Activated naive CD4-positive, alpha-beta T cell treated with Interleukin-2 at 50 U/mL for 16 hours (primary cell): ENCODE results near the gene TMEM191B.
"Not testable (repeated sequence)": the region's sequence is repeated elsewhere in the genome, so short reads cannot be mapped to it uniquely, and the experiment has no call there.

Experiments
- DNase-seq: peaks from one replicate; pipeline ENCODE4 v3.0.0-alpha.2; 2020

The TMEM191B gene

DNA sequence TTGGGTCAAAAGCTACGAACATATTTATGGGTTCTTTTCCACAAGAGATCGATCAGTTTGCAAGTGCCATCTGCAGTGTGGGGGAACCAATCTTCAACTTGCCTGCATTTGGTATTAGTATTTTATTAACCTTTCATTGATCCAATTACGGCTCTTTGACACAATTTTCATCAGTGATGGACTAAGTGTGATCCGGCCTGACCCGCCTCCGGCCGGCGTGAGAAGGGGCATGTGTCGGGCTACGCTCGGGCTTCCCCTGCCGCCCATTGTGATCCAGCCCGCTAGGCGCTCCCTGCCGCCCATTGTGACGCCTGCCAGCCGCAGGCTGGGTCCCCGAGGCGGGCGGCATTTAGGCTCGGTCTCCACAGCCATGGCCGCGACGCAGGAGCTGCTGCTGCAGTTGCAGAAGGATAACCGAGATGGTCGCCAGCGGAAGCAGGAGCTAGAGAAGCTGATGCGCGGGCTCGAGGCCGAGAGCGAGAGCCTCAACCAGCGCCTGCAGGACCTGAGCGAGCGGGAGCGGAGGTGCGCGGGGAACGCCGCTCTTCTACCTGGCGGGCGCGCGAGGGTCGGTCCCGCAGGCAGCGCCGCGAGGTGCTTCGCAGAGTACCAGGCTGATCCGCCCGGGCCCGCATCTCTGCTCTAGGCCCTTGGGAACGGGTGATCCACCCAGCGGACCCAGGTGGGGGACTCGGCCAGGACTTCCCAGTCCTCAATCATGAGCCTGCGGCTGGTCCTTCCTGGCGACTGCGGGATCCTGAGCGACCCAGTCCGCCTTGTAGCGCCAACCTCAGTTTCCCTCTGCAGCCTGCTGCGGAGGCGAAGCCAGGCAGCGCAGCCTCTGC lies at the start of gene TMEM191B:
Gene TMEM191B (plus strand): TSS at position 51 of the 845 bp plus-strand sequence. CDS start 179 bp downstream, at position 230.
- not testable (repeated sequence) for DNase-seq

DNA sequence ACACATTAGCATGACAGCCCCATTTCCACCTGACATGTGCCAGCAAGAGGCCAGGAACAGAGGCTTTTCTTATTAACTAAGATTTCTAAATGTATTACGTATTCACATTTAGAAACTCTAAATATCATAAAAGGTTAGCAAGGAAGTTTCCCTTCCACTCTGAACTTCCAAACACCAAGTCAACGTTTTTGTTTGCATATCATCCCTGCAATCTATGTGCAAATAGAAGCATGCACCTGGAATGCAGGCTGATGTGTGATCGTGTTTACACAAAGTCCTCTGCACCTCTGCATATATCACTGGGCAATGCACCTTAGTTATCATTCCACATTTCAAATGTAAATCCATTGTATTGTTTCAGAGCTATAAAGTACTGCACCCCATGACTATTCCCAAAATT lies 31.4 kb upstream of the TMEM191B start:
- DNase-seq: not testable (repeated sequence)

DNA sequence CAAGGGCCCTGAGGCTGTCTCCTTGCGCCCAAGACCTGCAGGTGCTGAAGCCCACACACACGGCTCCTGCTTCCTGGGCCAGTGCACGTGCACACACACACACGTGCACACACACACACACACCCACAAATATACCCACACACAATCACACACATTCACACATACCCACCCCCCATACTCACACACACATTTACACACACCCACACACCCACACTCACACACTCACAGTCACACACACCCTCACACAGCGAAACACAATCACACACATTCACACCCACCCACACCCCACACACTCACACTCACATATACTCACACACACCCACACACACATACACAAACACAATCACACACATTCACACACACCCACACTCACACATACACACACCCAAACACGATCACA lies 16.3 kb upstream of the TMEM191B start:
- not testable (repeated sequence) for DNase-seq

DNA sequence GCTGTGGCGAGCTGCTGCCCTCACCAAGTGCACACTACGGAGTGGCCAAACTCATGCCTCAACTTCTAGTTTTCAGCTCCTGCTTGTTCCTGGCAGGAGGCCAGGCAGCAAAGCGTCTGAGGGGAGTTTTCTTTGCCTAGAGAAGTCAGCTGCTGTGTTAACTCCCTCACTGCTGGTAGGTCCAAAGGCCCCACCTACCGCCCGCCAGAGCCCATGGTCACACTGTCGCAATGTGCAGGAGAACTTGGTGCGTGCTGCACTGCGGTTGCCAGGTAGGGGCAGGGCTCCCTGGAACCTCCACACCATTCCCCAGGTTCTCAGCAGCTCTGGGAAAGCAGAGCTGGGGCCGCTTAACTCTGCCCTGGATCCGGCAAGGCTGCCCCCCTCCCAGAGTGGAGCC lies 15.2 kb upstream of the TMEM191B start:
- not testable (repeated sequence) for DNase-seq

DNA sequence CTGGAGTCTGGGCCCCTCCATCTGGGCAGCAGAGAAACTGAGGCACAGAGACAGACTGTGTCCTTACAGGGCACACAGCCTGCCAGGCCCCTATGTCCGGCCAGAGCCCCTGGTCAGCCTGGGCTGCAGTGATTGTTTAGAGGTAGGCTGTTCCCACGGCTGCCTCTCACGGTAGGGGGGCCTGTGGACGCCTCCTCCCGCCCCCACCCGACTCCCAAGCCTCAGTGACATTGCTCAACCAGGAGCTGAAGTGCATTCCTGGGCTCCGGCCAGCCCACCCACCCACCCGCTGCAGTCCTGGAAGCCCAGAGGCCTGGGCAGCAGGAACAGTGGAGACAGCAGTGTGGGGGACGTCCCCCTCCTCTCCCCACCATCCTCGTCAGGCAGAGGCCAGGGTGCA lies 14.1 kb upstream of the TMEM191B start:
- DNase-seq: not testable (repeated sequence)

DNA sequence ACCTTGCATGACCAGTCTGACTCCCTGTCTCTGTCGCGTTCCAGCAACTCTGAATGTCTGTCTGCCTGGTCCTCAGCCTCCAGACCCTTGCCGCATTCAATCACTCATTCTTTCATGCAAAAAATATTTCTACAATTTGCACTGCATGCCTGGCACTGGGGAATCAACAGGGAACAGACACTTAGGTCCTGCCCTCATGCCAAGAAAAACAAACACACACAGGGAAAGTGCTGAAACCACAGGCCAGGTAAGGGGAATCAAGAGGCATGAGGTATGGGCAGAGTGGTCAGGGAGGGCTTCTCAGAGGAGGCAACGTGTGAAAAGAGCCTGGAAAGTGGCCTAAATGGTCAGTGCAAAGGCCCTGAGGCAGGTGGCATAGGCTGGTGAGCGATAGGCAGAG lies 9.5 kb upstream of the TMEM191B start, which contains the start of gene GGTLC3:
Gene GGTLC3 (minus strand): TSS at position 101 of the 400 bp plus-strand sequence. CDS start 264 bp downstream, outside the sequence.
- not testable (repeated sequence) for DNase-seq

DNA sequence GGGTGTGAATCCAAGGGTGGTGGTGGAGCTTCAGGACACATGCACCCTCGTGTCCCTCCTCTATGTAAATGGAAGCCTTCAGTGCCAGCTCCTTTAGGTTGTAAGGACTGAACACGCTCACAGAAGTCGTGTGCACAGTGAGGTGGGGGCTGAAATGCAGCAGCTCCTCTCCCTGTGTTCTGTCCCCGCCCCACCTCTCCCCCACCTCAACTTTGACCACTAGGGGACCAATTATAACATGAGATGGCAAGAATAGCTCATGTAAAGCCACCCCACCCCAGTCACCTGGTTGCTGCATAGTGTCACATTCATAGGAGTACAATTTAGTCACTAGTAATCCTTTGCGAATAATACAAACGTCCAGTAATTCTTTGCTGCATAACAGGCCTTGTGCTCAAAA lies 4.8 kb upstream of the TMEM191B start:
- DNase-seq: not testable (repeated sequence)

DNA sequence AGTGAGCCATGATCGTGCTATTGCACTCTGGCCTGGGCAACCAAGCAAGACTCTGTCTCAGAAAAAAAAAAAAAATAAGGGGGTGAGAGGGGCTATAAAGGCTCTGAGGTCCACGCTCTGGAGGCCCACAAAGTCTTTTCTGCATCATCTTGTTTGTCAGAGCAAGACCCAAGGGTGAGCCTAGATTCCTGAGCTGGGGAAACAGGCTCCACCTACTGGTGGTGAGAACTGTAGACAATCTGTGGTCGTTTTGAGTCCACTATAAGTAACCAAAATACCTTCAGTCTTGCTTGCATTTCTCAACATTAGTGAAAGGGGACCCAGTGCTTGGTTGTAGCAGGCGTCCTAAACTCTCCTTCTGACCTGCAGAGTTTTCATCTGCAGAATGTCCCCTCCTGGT lies 4.3 kb upstream of the TMEM191B start:
- not testable (repeated sequence) for DNase-seq

DNA sequence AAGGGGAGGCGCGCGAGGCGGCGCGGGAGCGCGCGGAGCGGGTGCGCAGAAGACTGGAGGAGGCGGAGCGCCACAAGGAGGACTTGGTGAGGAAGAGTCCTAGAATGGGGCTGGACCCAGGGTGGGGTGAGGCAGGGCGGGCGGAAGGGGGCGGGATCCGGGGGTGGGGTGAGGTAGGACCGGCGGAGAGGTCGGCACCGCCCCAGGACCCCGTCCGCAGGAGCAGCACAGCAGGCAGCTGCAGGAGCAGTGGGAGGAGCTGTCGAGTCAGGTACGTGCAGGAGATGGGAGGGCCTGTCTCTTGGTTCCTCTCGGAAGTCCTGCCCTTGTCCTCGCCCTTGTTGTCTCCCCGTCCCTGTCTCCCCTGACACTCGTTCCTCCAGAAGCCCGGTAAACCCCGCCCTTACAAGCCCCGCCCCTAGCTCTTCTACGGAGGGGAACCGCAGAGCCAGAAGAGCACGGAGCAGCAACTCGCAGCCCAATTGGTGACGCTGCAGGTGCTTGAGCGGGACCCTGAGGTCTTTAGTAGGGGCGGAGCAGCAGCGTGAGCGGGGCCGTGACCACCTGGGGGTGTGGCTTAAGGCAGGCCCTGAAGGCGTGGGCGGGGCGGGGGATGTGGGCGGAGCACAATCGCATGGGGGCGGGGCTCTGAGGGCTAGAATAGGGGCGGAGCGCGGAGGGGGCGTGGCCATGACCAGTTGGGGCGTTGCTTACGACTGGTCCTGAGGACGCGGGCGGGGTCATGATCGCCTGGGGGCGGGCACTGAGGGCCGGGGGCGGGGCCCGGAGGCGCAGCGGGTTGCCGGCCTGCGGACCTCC lies 1.2 kb downstream of the TMEM191B start:
- DNase-seq: peak; percentile 90

DNA sequence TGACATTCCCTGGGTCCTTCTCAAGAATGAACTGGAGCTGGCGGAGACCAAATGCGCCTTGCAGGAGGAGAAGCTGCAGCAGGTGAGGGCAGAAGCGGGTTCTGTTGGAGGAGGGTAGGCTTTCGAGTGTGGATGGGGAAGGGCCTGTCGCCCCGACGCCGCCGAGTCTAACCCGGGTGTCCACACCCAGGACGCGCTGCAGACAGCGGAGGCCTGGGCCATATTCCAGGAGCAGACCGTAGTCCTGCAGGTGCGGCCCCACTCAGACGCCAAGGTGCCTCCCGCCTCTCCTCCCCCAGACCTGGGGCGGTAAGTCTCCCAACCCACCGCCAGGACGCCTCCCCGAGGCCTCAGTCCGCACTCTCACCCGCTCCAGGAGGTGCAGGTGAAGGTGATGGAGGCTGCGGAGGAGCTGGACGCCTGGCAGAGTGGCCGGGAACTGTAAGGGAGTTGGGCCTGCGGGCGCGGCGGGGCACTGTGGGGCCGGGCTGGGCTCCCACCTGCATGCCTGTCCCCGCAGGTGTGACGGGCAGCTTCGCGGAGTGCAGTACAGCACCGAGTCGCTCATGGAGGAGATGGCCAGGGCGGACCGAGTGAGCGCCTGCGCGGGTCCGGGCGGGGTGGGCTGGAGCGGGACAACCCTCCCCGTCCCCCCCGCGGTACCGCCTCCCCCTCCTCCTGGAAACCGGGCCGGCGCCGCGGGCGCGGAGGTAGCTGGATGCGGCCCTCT lies 2.0 kb downstream of the TMEM191B start:
- not testable (repeated sequence) for DNase-seq

DNA sequence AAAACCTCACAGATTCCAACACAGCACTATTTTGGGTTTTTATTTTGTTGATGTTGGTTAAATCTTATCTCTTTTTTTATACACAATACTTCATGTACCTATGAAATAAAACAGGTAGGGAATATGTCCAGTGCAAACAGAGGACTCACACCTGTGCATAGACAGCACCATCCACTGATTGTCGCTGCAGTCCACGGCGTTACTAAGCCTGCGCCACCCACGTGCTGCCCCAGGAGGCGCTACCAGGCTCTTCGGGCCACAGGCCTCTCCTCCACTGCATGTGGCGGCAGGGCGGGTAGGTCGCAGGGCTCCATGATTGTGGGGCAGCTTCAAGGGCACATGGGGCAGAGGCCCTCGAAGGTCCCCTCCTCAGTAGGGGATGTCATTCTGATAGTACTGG lies 6.0 kb downstream of the TMEM191B start:
- DNase-seq: not testable (repeated sequence)

DNA sequence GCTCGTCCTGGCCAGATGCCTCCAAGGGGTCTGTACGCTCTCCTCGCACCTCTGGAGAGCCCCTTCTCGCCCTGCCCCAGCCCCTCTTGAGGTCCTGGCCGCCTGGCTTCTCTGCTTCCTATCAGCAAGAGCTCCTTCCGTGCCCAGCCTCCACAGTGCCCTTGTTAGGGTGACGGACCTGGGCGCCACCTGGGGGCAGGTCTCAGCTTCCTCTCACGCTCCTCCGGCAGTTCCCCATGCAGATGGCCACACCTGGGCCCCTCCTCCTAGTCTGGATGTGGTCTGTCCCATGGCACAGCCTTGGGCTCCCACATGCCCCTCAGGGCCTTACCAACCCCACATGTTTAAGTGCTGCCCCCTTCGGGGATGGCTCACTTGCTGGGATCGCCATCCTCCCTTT lies 6.7 kb downstream of the TMEM191B start:
- not testable (repeated sequence) for DNase-seq

DNA sequence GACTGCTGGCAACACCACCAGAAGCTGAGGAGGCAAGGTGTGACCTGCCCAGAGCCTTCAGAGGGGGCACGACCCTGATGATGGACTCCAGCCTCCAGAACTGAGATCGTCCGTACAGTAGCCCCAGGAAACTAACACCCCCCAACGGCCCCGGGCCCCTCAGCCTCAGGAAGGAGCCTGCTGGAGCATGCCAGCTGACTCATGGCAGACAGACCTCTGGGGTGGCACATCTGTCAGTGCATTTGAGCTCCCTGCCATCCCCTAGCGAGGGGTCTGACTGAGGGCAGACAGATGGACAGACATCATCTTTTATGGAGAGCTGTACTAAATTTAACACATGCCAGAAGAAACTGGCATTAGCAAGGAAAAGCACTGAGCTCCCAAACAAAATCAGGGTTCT lies 12.4 kb downstream of the TMEM191B start:
- not testable (repeated sequence) for DNase-seq

DNA sequence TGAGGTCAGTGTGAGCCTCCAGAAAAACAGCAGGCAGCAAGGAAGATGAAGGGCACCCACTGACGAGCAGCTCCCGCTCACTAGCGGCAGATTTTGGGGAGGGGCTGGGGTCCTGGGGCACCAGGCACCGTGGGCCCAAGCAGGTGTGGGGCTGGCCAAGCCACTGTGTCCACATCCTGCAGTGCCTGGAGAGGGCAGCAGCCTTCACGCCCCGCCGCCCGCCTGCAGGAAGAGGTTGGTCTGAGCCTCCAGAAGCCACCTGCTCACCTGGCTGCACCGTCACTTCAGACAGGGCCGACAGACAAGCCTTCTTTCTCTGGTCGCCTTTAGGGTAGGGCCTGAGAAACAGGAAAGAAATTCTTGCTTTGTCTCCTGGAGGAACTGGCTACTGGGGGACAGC lies 15.8 kb downstream of the TMEM191B start:
- not testable (repeated sequence) for DNase-seq

DNA sequence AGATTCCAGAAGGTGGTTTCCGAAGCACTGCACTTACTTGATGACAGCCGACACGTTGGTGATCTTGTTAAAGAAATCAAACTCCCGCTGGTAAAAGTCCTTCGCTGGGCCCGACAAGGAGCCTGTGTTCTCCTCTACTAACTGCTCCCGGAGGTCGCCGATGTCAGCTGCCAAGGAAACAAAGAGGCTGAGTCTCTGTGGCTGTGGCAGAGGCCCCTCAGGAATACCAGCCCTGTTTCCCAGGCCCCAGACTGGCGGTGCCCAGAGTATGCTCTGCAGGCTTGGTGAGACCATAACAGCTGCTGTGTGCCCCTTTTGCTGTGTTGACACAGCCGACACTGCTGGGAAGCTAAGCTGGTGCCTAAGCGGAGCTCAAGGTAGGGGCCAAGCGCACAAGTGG lies 17.0 kb downstream of the TMEM191B start:
- DNase-seq: not testable (repeated sequence)

DNA sequence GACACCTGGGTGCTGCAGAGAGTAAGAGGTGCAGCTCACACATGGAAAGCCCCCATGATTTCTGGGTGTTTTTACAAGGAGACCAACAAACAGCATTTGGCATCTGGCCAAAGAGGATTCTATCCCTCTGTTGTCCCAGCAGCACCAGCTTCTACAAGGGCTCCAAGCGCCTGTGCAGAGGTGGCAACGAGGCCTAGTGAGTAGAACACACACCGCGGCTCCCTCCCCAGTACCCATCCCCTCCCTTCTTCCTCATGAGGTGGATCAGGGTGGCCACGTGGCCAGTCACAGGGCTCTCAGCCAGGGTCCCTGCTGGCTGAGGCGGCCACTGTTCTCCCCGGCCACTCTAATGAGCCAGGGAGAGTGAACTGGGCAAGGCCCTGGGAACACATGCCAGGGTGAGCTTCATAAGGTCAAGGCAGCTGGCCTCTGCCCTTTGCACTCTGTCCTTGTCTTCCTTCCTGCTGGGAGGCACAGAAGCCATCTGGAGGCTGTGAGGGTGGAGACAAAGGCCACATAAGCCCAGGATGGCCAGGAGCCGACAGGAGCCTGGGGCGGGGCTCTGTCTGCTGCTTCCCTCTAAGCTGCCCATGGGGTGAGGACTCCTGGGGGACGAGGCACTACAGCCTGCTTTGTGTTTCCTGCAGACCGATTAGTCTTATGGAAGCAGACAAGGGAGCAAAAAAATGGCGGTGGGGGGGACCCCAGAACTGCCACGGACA lies 22.0 kb downstream of the TMEM191B start:
- not testable (repeated sequence) for DNase-seq

DNA sequence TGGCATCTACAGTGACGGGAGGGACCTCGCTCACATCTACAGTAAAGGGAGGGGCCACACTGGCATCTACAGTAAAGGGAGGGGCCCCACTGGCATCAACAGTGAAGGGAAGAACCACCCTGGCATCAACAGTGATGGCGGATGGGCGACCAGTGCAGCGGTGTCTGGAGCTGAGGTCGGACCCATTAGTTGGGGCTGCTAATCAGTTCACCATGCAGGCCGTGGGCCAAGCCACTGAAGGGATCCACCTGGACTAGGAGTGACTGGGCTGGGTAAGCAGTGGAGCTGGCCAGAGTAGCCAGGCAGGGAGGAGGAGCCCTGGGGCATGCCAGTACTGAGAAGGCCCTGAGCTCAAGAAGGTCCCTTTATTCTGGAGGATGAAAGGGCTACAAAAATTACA lies 23.4 kb downstream of the TMEM191B start:
- DNase-seq: not testable (repeated sequence)

DNA sequence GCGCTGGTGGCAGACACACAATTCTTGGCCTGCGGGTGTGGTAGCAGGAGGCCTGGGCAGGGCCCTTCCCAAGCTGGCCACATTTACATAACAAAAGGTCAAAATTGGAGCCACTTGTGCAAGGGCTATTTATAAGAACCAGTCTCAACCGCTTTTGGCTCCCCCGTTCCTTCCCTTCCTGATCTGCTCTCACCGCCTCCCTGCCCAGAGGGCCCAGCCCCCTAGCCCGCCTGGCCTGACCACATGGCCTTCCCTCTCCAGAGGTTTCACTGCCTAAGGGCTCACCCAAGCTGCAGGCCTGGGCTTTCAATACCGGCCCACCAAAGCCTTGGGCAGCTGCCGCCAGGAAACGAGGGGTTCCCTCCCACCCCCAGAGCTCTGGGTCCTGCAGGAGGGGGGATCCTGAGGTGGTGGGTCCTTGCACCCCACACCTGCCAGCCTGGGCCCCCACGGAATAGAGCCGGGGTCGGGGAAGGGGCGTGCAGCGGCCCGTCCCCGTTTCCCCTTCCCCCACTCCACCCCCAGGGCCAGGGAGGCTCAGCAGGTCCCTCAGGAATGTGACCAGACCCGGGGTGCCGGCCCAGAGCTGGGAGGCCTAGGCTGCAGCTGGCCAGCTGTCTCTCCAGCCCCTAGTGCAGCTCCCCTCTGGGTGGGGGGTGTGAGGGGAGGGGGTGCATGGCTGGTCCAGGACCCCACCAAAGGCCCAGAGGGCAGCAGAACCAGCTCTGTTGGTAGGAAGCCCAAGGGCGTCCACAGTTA lies 25.4 kb downstream of the TMEM191B start:
- not testable (repeated sequence) for DNase-seq

DNA sequence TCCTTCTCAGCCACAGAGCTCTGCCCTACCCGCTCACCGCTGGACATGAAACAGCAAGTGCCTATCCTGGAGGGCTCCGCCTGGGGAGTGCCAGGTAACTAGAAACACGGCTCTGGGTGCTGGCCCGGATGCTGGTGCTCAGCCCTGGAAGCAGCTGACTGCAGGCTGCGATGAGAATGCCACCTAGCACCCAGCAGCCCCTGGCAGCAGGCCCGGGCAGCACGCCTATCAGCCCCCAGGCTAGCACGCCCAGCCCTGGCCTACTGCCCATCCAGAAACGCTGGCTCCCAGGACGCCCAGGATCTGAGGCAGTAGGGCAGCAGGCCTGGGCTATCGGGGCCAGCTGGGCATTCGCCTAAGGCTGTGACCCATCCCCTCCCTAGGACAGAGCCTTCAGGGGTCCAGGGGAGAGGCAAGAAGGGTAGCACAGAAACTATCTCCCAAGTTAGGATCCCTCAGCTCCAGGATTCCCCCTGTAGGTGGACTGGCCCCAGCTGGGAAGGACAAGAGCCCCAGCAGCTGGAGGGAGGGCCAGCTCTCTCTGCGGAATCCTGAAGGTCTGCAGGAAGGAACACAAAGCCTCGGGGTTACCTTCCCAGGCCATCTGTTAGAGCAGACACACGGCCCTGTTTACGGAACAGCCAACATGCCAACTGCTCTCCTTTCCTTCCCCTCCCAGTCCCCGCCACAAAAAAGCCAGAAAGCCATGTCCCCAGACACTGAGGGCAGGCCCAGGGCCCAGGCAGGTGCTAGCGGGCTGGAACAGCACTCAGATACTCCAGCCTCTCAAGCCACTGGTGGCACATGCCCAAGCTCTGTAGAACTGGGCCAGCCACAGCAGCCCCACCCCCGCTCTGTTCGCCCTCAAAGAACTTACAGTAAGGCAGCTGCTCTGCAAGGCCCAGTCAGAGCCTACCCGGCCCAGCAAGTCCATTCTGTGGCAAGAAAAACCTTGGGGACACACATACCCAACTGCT lies 27.0 kb downstream of the TMEM191B start:
- not testable (repeated sequence) for DNase-seq

DNA sequence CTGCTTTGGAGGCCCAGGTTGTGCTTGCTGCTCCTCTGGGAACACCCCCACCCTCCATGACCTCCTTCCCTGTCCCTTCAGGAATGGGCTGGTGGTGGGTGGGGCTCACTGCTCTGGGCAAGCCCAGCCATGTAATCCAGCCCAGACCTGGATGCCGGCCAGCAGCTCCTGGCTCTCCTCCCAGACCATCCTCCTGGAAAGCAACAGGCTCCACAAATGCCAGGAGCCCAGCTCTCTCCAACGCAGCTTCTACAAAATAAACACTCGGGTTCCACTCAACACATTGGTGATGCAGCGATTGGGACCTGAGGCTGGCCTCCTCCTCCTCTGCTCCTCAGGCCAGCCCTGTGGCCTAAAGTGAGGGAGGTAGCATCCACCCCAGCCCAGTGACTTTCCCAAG lies 30.9 kb downstream of the TMEM191B start:
- DNase-seq: not testable (repeated sequence)
